ENCODE measurements around the gene NFS1. TPM values are rescaled to one million over a fixed set of nuclear protein-coding genes. Genes with fewer than 3 reads are reported as not detected.

NFS1 gene
- polyA plus RNA-seq, 1 donor (not counting 4 experiments of a cell fraction or from before 2014, with no cell fraction given), result 39.6 TPM

DNA sequence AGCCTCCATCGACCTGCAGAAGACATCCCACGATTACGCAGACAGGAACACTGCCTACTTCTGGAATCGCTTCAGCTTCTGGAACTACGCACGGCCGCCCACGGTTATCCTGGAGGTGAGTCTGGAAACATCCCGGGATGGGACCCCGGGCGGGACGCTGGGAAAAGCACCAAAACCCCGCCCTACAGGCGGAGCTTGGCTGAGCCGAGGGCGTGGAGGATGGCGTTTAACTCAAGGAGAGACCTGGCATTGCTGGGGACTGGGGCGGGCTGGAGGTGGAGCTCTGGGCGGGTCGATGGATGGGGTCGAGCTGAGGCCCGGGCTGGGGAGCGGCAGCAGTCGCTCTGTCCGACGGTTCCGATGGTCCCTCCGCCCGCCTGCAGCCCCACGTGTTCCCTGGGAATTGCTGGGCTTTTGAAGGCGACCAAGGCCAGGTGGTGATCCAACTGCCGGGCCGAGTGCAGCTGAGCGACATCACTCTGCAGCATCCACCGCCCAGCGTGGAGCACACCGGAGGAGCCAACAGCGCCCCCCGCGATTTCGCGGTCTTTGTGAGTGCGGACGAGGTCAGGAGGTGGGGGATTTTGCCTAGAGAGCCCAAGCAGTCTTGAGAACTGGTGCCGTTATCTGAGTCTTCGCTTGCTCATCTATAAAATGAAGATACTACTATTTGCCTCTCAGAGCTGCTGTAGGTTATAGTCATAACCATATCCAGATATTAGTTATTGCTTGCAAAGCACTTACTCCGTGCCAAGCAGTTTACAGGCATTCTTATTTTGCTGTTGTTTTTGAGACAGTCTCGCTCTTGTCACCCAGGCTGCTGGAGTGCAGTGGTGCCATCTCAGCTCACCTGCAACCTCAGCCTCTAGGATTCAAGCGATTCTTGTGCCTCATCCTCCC lies 79.7 kb downstream of the NFS1 start:
- Histone ChIP-seq H2AFZ (ENCODE audit: control insufficient read depth, low read length) (peak overlapping the region; percentile 71), H3K4me1 (ENCODE audit: control insufficient read depth, extremely low read depth, insufficient read depth, low read length) (peaks cover 22% of the 10 kb centered on the region), H3K36me3 (ENCODE audit: control insufficient read depth in 2 of 2, extremely low read depth in 1 of 2, insufficient read depth in 2 of 2, low read length in 2 of 2) (peaks cover 0 to 3% of the 10 kb centered on the region in 2 experiments), H3K27ac (ENCODE audit: control insufficient read depth, insufficient read depth, low read length) (no peak overlapping the region), H3K4me3 (ENCODE audit: control insufficient read depth in 2 of 3, extremely low read depth in 1 of 3, insufficient read depth in 2 of 3, low read depth in 1 of 3, low read length in 3 of 3) (peak overlapping the region; percentile 35 to 64 (median 48)), H3K9me3 (ENCODE audit: control insufficient read depth, low read depth, low read length) (no peaks in the 10 kb centered on the region), H3K9ac (ENCODE audit: control insufficient read depth, extremely low read depth, insufficient read depth, low read length) (peak overlapping the region; percentile 35), H3K27me3 (ENCODE audit: control insufficient read depth, extremely low read depth, insufficient read depth, low read length) (no peaks in the 10 kb centered on the region), H3K4me2 (ENCODE audit: control insufficient read depth, extremely low read depth, insufficient read depth, low read depth, low read length) (peak overlapping the region; percentile 77), H3K79me2 (ENCODE audit: control insufficient read depth, insufficient read depth, low read length) (no peaks in the 10 kb centered on the region), H4K20me1 (ENCODE audit: control insufficient read depth, extremely low read depth, insufficient read depth, low read length) (no peaks in the 10 kb centered on the region), H3K9me1 (ENCODE audit: control insufficient read depth, extremely low read depth, insufficient read depth, low read length) (no peaks in the 10 kb centered on the region)
- dilution Hi-C loops (cut with MboI; ENCODE audit: extremely low pct_ligation_motif_present, low sequenced_read_pairs), result no loop called here
- peak; percentile 34 for FAIRE-seq
- DNase-seq (ENCODE audit: low read depth, low spot score), result peak; percentile 55
- no peak for TF ChIP-seq EZH2 (IDR thresholded peaks at IDR 0.05; ENCODE audit: low read length)
- TF ChIP-seq, protein P1, sequence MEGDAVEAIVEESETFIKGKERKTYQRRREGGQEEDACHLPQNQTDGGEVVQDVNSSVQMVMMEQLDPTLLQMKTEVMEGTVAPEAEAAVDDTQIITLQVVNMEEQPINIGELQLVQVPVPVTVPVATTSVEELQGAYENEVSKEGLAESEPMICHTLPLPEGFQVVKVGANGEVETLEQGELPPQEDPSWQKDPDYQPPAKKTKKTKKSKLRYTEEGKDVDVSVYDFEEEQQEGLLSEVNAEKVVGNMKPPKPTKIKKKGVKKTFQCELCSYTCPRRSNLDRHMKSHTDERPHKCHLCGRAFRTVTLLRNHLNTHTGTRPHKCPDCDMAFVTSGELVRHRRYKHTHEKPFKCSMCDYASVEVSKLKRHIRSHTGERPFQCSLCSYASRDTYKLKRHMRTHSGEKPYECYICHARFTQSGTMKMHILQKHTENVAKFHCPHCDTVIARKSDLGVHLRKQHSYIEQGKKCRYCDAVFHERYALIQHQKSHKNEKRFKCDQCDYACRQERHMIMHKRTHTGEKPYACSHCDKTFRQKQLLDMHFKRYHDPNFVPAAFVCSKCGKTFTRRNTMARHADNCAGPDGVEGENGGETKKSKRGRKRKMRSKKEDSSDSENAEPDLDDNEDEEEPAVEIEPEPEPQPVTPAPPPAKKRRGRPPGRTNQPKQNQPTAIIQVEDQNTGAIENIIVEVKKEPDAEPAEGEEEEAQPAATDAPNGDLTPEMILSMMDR (optimal IDR thresholded peaks at IDR 0.05 in 1 of 3, IDR thresholded peaks at IDR 0.05 in 1 of 3, conservative IDR thresholded peaks at IDR 0.05 in 1 of 3; ENCODE audit: extremely low read depth in 1 of 3, insufficient read depth in 2 of 3, low read length in 3 of 3), result peak; percentile 28 to 68 (median 35)

DNA sequence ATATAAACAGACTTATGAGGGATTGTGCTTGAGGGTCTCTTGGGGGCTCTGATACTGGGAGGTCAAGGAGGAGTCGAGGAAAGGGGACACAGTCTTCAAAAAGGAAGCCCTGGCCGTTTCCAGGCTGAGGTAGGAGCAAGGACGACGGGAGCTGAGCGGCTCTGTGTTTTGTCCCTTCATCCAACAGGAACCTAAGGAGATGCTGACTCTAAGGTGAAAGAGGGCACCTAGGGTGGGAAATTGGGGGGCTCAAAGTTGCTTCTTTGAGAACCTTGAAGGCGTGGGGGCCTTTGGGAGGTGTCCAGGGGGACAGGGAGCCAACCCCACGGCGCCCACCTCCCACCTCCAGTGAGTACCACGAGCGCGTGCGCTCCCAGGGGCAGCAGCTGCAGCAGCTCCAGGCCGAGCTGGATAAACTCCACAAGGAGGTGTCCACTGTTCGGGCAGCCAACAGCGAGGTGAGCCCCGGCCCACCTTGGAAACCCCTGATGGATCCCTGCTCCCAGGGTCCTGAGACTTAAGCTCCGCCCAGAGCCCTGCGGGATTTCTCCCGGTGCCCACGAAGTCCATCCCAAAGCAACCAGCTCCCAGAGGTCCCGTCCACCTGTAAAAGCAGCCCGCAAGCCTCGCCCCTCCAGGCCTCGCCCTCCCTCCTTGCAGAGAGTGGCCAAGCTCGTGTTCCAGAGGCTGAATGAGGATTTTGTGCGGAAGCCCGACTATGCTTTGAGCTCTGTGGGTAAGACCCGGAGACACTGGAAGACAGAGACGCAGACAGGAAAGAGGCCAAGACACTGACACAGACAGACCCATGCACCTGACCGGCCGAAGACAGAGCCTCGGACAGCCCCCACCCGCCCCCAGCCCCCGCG lies 80.7 kb downstream of the NFS1 start:
- no peak overlapping the region for H3K27ac ChIP-seq (ENCODE audit: control insufficient read depth, insufficient read depth, low read length)
- H3K4me3 ChIP-seq (ENCODE audit: control insufficient read depth in 2 of 3, extremely low read depth in 1 of 3, insufficient read depth in 2 of 3, low read depth in 1 of 3, low read length in 3 of 3), result peak overlapping the region; percentile 35 to 48 (median 42)
- H2AFZ ChIP-seq (ENCODE audit: control insufficient read depth, low read length), result peak overlapping the region; percentile 24
- H3K9me3 ChIP-seq (ENCODE audit: control insufficient read depth, low read depth, low read length), result no peaks in the 10 kb centered on the region
- H3K36me3 ChIP-seq (ENCODE audit: control insufficient read depth in 2 of 2, extremely low read depth in 1 of 2, insufficient read depth in 2 of 2, low read length in 2 of 2), result peaks cover 0 to 3% of the 10 kb centered on the region in 2 experiments
- dilution Hi-C loops (cut with MboI; ENCODE audit: extremely low pct_ligation_motif_present, low sequenced_read_pairs), result no loop called here
- H3K4me2 ChIP-seq (ENCODE audit: control insufficient read depth, extremely low read depth, insufficient read depth, low read depth, low read length), result peak overlapping the region; percentile 77
- no peak for DNase-seq (ENCODE audit: low read depth, low spot score)
- peak overlapping the region; percentile 59 for H3K9ac ChIP-seq (ENCODE audit: control insufficient read depth, extremely low read depth, insufficient read depth, low read length)
- TF ChIP-seq EZH2 (IDR thresholded peaks at IDR 0.05; ENCODE audit: low read length), result no peak
- TF ChIP-seq, protein P1 (optimal IDR thresholded peaks at IDR 0.05 in 1 of 3, IDR thresholded peaks at IDR 0.05 in 1 of 3, conservative IDR thresholded peaks at IDR 0.05 in 1 of 3; ENCODE audit: extremely low read depth in 1 of 3, insufficient read depth in 2 of 3, low read length in 3 of 3), result no peak
- H3K4me1 ChIP-seq (ENCODE audit: control insufficient read depth, extremely low read depth, insufficient read depth, low read length), result peaks cover 22% of the 10 kb centered on the region
- no peak for FAIRE-seq
- no peaks in the 10 kb centered on the region for H3K79me2 ChIP-seq (ENCODE audit: control insufficient read depth, insufficient read depth, low read length)
- H3K27me3 ChIP-seq (ENCODE audit: control insufficient read depth, extremely low read depth, insufficient read depth, low read length), result no peaks in the 10 kb centered on the region
- no peaks in the 10 kb centered on the region for H4K20me1 ChIP-seq (ENCODE audit: control insufficient read depth, extremely low read depth, insufficient read depth, low read length)
- no peaks in the 10 kb centered on the region for H3K9me1 ChIP-seq (ENCODE audit: control insufficient read depth, extremely low read depth, insufficient read depth, low read length)

Small RNA genes within 50 kb of the gene (small RNA-seq; reads per million reads assigned to genes)
- 0 reads per million in 3 experiments for gene RNU6-759P (ENCODE audit: insufficient read length in 3 of 3, low read depth in 3 of 3, low replicate concordance in 1 of 3)

Other genes starting within 250 kb of the NFS1 start
- 4.1 to 8.1 TPM (median 5.8 TPM) in 3 replicates for gene CEP250, start 243.8 kb downstream of the NFS1 start, polyA plus RNA-seq
- gene C20orf173, start 169.7 kb downstream of the NFS1 start, polyA plus RNA-seq, result not detected in 3 replicates
- gene ERGIC3, start 157.3 kb downstream of the NFS1 start, polyA plus RNA-seq, result 201 to 259 TPM (median 242 TPM) in 3 replicates
- gene SPAG4, start 83.5 kb downstream of the NFS1 start, polyA plus RNA-seq, result 0.93 to 1.9 TPM (median 1.3 TPM) in 3 replicates
- 95.3 to 171 TPM (median 111 TPM) in 3 replicates for gene CPNE1, start 34.5 kb downstream of the NFS1 start, polyA plus RNA-seq
- 79.6 to 105 TPM (median 98.9 TPM) in 3 replicates for gene RBM12, start 34.5 kb downstream of the NFS1 start, polyA plus RNA-seq
- 195 to 348 TPM (median 302 TPM) in 3 replicates for gene ROMO1, start 53 bp upstream of the NFS1 start, polyA plus RNA-seq
- 37.4 to 146 TPM (median 139 TPM) in 3 replicates for gene RBM39, start 42.9 kb upstream of the NFS1 start, polyA plus RNA-seq
- 23.2 to 31.9 TPM (median 27.6 TPM) in 3 replicates for gene PHF20, start 72.7 kb upstream of the NFS1 start, polyA plus RNA-seq

Measured in keratinocyte (primary cell).